ENCODE data around the gene FGF13.

FGF13 gene

DNA sequence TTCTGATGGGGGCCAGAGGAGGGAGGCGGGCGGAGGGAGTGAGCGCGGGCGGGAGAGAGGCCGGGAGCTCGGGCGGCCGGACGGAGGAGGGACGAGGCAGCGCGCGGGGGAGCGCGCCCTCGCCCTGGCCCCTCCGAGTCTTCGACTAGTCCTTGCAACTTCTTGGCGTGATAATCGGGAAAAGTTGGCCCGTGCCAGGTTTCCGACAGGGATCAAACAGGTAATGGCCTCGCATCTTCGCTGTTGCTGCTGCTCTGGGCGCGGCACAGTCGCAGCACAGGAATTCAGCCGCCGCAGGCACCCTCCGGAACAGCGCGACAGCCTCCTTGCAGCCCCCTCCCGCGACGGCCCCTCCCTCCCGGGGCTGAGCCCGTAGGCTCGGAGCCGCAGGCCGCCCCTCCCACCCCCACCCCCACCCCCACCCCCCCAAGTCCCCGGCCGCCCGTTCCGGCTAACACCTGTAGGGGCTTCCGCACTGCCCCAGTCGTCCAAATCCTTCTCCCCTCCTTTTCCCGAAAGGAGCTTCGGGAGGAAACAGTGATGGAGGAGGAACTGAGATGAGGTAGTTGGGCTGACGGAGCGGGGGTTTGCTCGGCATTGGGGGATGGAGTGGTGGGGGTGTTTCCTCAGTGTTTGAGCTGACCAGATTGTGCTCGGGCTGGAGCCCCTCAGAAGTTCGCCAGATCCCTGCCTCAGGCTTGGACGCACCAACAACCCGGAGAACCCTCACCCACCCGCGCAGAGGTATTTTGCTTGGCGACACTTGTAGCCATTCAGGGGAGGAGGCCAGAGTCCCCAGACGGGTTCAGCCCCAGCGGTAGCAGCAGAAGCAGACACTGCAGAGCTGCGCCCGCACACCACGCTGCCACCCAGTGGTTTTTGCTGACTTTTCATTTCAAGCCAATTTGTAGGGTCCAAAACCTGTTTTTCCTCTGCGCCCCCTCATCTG lies at the start of gene FGF13:
FGF13 (minus strand) TSS at position 319 of the 949 bp plus-strand sequence. CDS start 714 bp downstream, outside the sequence.
- DNase-seq (ENCODE audit: low read depth), result no peak

DNA sequence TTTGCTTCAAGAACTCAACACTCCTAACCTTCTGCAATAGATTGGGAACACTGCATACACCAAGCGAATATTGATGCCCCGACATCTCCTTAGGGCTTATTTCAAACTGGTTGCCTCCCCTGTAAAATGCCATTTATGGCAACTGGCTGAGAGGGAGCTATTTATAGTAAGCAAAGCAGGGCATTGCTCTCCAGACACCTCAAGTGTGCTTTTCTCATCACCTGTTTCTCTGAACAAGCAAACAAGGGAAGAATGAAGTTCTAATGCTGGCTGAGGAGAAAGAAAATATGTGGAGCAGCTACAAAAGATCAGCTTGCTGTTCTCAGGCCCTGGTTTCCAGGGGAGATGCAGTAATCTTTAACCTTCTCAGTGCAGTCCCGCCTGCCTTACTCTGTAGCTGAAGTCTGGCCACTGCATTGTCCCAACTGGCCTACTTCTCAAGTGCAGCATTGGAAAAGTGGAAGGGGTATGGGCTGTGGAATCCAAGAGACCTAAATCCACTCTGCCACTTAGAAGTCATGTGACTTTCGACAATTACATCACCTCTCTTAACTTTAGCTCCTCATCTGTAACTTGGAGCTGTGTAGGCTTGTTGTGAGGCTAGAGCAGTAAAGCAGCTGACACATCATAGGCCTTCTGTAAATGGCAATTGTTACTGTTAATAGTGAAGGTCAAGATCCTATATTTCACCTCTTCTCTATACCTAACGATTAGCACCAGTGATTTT lies 47.9 kb upstream of the FGF13 start:
- DNase-seq (ENCODE audit: low read depth), result no peak

DNA sequence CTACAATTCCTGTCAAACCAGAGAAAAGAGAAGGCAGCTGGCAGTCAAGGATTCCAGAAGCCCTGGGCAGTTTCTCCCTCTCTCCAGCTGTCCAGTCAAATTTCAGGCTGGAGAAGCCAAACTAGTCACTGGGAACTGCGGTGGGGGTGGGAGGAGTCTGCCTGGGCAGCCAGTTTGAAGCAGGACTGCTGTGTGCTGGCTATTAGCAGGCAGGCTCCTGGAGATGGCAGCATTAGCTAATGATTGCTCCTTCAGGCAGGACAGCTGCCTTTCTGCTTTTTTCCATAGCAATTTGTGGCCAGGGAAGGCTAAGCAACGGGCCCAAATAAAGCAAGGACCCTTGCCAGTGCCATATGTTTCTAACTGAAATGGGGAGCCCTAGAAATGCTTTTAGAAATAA lies 44.7 kb upstream of the FGF13 start:
- peak; percentile 17 for DNase-seq (ENCODE audit: low read depth)

DNA sequence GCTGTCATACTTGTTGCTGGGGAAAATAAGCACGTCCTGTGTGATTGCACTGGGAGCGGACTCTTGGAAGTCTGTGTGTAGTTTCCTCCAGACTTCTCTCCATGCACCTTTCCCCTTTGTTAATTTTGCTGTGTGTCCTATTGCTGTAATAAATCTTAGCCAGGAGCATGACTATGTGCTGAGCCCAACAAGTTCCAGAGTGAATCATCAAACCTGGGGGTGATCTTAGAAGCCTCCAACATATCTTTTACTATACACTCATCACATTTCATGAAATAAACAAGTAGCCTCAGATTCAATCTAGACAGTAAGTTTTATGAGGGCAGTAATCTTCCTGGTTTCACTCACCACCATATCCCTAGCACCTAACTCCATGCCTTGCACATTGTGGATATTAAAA lies 43.3 kb upstream of the FGF13 start:
- DNase-seq (ENCODE audit: low read depth), result no peak

DNA sequence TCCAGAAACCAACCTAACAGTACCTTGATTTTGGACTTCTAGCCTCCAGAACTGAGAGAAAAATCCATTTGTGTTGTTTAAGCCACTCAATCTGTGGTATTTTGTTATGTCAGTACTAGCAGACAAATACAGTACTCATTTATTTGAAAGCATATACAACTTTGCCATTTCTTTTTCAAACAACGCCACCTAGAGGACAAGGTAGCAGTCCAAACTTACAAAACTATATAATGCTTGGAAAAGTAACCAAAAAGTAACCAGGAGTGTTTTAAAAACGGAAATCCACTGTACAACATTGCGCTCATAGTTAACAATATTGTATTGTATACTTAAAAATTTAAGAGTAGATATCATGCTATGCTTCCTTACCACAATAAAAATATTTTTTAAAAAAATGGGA lies 37.0 kb upstream of the FGF13 start:
- DNase-seq (ENCODE audit: low read depth), result peak; percentile 8

DNA sequence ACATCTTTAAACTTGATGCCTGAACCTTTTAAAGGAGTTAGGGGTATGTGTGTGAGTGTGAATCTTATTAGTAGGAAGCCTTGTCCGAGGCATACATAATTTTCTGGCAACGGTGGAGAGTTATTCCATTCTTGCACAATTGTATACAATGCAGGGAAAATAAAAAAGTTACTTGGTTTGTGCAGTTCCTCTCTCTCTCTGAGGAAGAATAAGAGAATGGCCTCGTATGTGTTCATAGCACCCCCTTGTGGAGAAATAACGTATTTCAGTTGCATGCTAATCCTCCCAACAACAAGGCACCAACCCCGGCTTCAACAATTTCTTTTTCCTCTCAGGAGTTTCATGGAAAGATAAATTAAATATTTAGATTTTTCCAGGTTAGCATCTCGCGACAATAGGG lies 33.7 kb upstream of the FGF13 start:
- DNase-seq (ENCODE audit: low read depth), result peak; percentile 39

DNA sequence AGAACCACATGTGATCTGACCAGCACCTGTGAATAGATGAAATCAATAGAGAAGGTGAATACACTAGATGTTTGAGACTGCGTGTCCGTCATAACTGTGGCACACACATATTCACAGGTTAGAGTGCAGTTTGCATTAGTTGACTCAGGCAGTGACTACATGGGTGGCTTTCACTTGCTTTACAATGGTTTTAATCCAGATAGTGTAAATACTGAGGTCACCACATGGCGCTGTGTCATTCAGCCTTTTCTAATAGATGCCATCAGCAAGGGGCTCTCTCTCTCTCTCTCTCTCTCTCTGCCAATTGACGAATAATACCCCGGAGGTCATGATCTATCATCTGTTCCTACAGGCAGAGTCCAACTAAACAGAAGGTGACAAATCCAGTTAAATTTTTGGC lies 30.7 kb upstream of the FGF13 start:
- no peak for DNase-seq (ENCODE audit: low read depth)

DNA sequence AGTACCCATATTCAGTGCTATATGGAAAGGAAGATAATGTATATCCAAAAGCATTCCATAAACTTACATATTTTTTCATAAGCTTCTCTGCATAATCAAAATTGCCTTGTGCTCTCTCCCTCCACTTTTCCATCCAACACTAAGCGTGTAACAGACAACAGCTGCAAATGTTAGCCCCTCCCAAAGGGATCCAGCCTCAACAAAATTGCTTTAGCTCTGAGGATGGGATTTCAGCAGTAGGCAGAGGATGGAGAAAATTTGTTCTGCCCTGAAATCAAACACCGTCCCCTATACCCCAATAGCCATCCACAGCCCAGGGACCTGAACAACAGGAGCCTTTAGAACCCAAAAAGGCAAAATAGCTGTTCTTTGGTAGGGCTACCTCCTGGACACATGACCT lies 28.8 kb upstream of the FGF13 start:
- DNase-seq (ENCODE audit: low read depth), result no peak

DNA sequence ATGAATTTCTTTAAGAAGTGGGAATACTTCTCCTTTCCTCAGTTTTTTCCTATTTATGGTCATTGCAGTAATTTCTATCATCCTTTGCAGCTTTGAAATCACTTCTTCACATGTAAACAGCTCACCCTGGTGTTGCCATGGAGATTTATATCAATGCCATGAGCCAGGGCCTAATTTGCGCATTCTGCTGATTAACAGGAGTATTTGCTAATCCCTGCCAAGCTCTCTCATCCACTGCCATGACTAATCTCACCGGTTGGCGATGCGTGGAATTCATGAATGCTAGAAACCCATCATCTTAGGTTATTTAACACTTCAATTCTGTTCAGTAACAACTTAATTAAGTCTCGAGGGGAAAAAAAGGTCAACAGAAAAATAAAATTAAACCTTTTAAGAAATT lies 11.8 kb upstream of the FGF13 start:
- no peak for DNase-seq (ENCODE audit: low read depth)

DNA sequence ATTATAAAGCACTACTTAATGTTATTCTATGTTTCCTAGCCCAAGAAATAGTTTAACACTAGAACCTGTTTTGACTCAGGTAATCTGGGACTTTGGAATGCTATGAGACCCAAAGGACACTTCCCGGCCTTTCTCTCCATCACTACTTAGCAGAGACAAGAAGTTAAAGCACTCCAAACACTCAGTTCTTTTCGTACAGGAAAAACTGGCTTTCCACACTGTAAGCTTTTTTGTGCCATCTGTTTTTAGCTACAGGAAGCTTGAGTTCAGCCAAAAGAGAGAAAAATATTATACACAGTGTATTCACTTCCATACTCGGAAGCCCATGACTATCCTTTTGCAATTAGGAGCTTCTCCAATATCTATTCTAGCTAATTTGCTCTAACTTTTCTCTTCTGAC lies 7.9 kb upstream of the FGF13 start:
- DNase-seq (ENCODE audit: low read depth), result no peak

DNA sequence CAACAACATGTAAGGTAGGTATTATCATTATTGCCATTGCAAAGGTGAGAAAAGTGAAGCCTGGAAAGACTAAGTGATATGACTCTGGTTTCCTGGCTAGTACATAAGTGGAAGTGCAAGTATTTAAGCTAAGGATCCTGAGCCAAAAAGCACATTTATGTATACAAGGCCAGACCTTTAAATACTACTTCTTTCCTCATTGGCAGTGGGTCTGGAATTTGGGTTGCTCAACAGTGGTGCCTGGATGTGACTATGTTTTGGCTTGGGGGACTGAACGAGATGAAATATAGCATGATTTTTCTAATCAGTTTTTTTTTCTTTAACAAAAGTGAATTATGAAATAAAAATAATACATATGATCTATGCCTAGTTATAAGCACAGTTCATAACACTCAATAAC lies 7.4 kb upstream of the FGF13 start:
- no peak for DNase-seq (ENCODE audit: low read depth)

DNA sequence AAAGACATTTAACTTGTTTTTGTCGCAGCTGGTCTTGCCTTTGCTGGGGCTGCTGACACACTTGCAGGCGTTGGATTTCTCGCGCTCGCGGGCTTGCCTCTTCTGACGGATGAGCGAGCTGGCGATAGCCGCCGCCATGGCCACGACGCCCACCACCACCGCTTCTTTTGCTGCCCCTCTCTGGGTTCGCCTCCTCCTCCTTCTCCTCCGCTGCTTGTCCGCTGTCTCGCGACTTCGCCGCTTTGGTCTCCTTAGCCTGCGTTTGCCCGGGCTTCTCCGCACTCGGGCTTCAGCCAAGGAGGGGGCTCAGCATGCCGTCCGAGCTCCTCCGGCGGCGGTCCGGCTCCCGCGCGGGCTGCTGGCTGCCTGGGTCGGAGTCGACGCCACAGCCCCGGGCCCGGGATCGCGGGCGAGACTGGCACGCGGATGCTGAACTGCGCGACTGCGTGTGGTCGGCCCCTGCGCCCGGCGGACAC lies 613 bp downstream of the FGF13 start:
- no peak for DNase-seq (ENCODE audit: low read depth)

DNA sequence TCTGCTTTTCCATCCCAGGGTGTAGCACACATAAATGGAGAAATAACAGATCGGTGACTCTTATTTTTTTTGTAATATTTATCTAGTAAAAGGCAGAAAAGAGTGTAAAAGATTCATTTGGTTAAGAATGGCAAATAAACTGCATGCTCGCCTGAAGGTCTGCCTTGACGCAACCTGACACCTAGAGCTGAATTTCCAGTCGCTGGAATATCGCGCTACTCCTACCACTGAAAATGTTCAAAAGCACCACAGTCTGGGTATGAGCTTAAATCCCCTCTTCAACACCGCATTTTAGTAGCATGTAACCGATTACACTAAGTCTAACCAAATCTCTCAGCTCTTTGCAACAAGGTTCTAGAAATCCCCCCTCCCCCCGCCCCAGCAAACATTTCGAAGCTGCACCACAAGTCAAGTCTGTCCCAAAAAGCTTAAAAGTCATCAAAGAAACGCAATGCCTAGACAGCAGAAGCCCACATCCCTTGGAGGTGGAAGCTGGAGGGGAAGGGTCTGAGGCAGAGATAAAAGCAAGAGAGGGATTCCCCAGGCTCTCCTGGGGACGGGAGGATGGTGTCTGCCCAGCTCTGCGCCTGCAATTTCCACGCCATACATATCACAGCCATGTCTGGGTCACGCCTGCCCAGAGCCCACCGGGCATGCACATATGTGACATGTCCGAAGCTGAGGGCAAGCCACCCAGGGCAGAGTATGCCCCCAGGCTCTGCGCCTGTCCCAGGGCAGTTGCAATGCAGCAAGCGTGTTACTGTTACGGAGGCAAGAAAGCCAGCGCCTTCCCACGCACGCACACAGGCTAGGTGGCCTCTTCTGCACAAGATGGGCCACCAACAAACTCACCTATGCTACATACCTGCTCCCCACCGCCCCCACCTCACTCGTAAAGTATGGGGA lies 1.4 kb downstream of the FGF13 start:
- DNase-seq (ENCODE audit: low read depth), result no peak

DNA sequence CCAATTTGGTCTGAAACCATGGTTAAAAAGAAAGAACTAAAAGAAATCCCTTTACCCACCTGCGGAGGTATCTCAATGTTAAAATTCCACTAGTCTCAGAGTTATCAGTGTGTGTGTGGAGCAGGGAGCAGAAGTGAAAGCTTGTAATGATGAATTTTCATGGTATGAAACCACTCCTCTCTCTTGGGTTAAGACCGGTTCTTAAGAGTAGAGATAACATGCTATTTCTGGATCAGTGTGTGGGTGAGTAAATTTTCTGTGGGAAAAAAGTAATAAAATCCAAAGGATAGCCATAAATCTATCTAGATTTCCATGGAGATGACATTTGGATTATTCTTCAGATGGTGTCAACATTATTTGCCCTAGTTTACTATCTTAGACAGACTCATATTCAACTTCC lies 3.2 kb downstream of the FGF13 start:
- no peak for DNase-seq (ENCODE audit: low read depth)

DNA sequence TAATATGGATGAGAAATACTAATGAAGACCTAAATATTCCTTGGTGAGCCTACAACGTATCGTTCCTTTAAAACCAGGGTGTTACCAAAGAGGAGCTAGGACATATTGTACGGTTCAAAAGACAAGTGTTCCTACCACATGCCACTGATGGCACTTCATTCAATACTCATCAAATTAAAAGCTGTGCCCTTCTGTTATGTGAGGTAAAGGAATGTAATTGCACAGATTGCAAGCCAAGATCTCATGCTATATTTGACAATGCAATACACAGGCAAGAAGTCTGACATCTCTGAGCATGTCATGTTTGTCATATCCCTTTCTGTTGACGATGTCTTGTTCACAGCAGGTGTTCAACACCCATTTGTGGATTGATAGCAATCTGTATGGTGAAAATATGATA lies 6.9 kb downstream of the FGF13 start:
- DNase-seq (ENCODE audit: low read depth), result no peak

DNA sequence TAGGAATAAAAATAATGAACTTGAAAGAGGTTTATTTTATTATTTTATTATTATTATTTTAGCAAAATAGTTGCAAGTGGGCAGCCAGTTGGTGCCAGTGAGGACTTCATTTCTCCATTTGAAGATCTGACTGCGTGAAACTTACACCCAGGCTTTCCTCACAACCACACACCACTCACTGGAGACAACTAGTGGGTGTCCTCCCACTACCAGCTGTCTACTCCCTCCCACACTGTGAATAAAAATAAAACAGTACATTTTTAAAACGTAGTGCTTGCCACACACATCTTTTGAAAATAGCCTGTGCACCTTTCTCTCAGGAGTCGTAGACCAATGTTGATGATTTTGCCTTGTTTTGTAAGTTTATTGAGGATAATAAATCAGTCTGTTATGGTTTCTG lies 7.4 kb downstream of the FGF13 start:
- DNase-seq (ENCODE audit: low read depth), result no peak

DNA sequence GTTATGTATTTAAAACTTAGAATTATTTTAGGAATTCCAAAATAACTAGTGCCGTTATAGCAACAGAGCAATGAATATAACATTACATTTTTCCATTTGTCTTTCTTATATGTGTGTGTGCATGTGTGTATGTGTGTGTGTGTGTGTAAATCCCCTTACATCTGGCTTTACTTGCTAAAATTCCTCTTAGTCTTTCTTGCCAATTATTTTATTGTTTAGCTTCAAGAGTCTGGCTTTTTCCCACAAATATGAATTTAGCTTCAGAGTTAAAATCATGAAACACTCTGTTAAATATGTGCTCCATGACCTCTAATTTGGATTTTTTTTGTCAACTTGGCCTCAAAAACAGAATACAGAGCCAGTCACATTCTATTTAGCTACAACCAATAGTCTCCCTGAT lies 18.9 kb downstream of the FGF13 start:
- no peak for DNase-seq (ENCODE audit: low read depth)

DNA sequence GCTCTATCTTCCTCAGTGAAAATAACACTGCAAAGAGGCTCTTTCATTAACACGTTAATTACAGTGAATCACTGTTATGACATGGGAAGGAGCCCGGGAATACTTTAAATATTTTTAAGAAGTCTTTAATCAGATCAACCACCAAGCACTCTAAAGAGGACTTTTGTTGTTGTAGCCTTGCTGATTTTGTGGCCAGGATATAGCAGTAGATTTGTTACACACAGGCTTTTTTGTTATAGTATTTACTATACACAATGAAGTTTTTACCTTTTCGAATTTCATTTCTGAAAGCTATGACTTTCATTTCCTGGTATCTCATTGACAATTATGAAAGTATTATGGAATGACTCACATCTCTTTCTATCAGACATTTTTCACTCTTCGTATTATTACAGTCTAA lies 20.3 kb downstream of the FGF13 start:
- DNase-seq (ENCODE audit: low read depth), result no peak

DNA sequence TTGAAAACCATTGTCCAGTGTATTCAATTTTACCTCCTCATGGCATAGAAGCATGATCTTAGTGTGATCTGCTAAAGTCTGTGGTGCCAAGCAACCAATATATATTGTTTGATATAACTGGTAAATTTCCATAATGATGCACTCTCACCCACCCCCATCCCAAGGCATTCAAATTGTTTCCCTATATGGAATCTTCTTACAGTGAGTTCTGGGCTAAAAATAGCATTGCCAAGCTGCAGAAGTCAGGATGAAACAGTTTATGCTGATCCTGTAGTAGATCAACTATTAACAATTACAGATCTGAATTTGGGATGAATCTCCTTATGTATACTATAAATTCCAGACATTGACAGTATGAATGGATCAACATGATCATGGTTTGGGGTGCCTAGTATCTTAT lies 20.9 kb downstream of the FGF13 start:
- no peak for DNase-seq (ENCODE audit: low read depth)

DNA sequence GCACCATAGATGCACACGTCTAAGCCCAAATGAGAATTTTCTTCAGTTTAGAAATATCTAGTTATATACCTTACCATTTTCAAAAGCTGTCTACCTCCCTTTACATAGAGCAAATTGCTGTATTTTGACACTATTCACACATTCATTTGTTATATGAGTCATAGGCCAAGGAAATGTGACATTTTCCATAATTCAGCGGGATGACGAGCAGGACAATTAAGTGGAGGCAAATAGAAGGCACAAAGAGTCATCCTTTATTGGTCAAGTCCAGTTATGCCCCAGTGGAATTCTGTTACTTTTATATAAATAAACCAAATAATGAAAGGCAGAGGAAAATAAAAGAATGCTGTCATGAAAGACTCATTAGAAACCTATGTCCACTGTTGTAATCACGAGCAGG lies 27.9 kb downstream of the FGF13 start:
- DNase-seq (ENCODE audit: low read depth), result no peak

DNA sequence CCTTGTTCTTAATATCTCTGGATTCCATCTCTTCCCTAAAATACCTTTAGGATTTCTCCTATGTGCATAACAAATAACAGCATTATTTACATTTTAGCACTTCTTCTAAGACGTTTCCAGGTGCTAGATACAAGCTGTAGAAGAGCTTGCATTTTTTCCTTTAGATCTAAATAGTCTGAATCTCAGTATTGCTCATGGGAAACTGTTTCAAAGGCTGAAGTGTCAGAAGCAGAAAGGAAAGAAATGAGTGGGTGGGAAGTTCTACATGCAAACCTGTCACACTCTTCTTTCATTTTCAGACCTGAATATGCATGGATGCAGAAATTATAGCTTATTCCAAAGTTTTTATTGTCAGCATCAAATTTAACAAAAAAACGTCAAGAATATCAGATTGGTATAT lies 41.8 kb downstream of the FGF13 start:
- no peak for DNase-seq (ENCODE audit: low read depth)

DNA sequence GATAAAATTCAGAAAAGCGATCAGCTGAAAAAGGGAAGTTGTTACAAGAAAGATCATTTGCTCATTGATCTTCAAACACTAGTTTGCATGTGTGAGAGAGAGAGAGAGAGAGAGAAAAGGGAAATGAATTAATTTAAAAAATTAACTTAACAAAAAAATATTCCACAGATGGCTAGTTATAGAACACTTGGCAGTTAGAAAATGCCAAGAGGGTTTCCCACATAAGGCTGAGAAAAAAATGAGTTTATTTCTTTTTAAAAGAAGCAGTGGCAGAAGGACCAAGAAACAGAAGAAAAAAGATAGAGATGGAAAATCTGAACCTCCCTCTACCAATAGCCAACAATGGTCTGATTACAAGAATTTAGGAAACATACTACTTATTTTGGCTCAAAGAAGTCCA lies 47.1 kb downstream of the FGF13 start:
- no peak for DNase-seq (ENCODE audit: low read depth)

Data from fibroblast of the conjunctiva (primary cell).